SK-N-SH (cell line): ENCODE measurements around the gene ATP2A1.

ENCODE experiments used
- CTCF ChIP-seq: fragments of 200-600 bp; sonication (generic); IDR thresholded peaks from 2 replicates; pipeline ENCODE4 v1.6.1; 2017; ENCODE audit warnings: antibody characterized with exemption, mild to moderate bottlenecking, moderate library complexity
- RAD21 ChIP-seq: IDR thresholded peaks from 2 replicates; pipeline ENCODE4 v1.6.1; 2012; ENCODE audit warnings: mild to moderate bottlenecking, low read length
- RXRA ChIP-seq: IDR thresholded peaks from 2 replicates; pipeline ENCODE4 v1.4.0; 2012; ENCODE audit warnings: low read depth, mild to moderate bottlenecking, borderline replicate concordance
- SMC3 ChIP-seq: IDR thresholded peaks from 2 replicates; pipeline ENCODE4 v1.6.1; 2012; ENCODE audit warnings: low read depth, low read length, improper control_type of control experiment
- TAF1 ChIP-seq: IDR thresholded peaks from 2 replicates; pipeline ENCODE4 v1.6.1; 2012; ENCODE audit warnings: low read depth, mild to moderate bottlenecking, low read length, moderate library complexity, borderline replicate concordance
- TEAD4 ChIP-seq: IDR thresholded peaks from 2 replicates; pipeline ENCODE4 v1.4.0; 2012; ENCODE audit warnings: mild to moderate bottlenecking, borderline replicate concordance; ENCODE audit not compliant: insufficient read depth
- USF1 ChIP-seq: IDR thresholded peaks from 2 replicates; pipeline ENCODE4 v1.4.0; 2012; ENCODE audit warnings: low read depth, borderline replicate concordance
- TF ChIP-seq, protein P1 (sequence below): IDR thresholded peaks from 2 replicates; pipeline ENCODE4 v1.4.0; 2012; ENCODE audit warnings: low read depth

- TF ChIP-seq, protein P1, sequence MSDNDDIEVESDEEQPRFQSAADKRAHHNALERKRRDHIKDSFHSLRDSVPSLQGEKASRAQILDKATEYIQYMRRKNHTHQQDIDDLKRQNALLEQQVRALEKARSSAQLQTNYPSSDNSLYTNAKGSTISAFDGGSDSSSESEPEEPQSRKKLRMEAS, result no peak
- TF ChIP-seq RXRA, result no peak
- no peak for TF ChIP-seq CTCF
- no peak for TF ChIP-seq TEAD4
- no peak for TF ChIP-seq RAD21
- TF ChIP-seq TAF1, result no peak
- TF ChIP-seq SMC3, result no peak
- no peak for TF ChIP-seq USF1
Observed at GRCh38 chr16:28858421-28858820, 19.9 kb upstream of the ATP2A1 start.
